Measurements from ENCODE around the gene SEMA5B.

GRCh38 chr3:122947196-122947595, 80.4 kb downstream of the SEMA5B start:
- TF ChIP-seq ZNF280D (tag by site-specific recombination; IDR thresholded peaks at IDR 0.05): no peak
- TF ChIP-seq CTCF (tag by site-specific recombination; IDR thresholded peaks at IDR 0.05): no peak
- no peak for TF ChIP-seq REST (tag by site-specific recombination; IDR thresholded peaks at IDR 0.05)
- no peak for TF ChIP-seq ZNF704 (tag by site-specific recombination; IDR thresholded peaks at IDR 0.05)
- no peak for TF ChIP-seq ZNF837 (tag by site-specific recombination; IDR thresholded peaks at IDR 0.05)
- TF ChIP-seq BCL11A (tag by site-specific recombination; IDR thresholded peaks at IDR 0.05; ENCODE audit: low read depth): no peak
- no peak for TF ChIP-seq ZNF664 (tag by site-specific recombination; IDR thresholded peaks at IDR 0.05)

Data from HEK293 (cell line).